WI38 (cell line): ENCODE data around the gene ARID1B.

Source experiments
- H3K4me3 ChIP-seq: 2 replicates; pipeline ENCODE4 v1.5.1; 2011; ENCODE audit warnings: low read depth, mild to moderate bottlenecking, control low read depth, low read length
- TF ChIP-seq, protein P1 (sequence below): IDR thresholded peaks from 2 replicates; pipeline ENCODE4 v1.5.1; 2012; ENCODE audit warnings: low read depth, mild to moderate bottlenecking, control low read depth, low read length

The ARID1B gene

DNA sequence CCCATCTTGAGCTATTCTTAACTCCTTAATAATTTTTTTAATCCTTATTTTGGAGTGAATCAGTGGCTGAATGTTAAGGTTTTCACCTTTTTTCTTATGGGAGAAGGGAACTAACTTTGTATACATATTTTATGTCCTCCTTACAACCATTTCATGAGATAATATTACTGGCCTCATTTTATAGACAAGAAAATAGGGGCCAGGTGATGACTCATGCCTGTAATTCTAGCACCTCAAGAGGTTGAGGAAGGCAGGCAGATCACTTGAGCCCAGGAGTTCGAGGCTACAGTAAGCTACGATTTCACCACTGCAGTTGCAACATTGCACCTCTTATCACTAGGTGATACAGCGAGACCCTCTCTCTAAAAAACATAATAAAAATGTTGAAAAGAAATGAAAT, 417.5 kb downstream of the ARID1B start:
- H3K4me3 ChIP-seq, result no peak overlapping the region
- TF ChIP-seq, protein P1, sequence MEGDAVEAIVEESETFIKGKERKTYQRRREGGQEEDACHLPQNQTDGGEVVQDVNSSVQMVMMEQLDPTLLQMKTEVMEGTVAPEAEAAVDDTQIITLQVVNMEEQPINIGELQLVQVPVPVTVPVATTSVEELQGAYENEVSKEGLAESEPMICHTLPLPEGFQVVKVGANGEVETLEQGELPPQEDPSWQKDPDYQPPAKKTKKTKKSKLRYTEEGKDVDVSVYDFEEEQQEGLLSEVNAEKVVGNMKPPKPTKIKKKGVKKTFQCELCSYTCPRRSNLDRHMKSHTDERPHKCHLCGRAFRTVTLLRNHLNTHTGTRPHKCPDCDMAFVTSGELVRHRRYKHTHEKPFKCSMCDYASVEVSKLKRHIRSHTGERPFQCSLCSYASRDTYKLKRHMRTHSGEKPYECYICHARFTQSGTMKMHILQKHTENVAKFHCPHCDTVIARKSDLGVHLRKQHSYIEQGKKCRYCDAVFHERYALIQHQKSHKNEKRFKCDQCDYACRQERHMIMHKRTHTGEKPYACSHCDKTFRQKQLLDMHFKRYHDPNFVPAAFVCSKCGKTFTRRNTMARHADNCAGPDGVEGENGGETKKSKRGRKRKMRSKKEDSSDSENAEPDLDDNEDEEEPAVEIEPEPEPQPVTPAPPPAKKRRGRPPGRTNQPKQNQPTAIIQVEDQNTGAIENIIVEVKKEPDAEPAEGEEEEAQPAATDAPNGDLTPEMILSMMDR, result no peak

DNA sequence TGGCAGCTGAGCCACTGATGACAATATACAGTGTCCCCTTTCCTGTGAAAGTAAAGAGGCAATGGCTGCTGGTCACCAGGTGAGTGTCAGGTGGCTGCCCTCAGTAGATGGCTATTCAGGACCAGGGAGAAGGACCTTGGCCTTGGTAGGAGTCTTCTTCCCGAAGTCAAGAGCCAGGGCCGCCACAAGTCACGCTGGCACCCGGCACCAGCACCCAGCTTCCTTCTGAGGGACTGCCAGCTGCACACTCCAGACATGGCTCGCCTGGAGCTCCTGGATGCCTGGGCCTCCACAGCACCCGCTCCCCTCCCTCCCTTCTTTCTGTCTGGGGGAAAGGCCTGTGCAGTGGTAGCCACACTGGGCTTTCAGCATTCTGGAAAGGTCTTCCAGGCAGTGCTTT, 419.2 kb downstream of the ARID1B start:
- TF ChIP-seq, protein P1, result no peak

DNA sequence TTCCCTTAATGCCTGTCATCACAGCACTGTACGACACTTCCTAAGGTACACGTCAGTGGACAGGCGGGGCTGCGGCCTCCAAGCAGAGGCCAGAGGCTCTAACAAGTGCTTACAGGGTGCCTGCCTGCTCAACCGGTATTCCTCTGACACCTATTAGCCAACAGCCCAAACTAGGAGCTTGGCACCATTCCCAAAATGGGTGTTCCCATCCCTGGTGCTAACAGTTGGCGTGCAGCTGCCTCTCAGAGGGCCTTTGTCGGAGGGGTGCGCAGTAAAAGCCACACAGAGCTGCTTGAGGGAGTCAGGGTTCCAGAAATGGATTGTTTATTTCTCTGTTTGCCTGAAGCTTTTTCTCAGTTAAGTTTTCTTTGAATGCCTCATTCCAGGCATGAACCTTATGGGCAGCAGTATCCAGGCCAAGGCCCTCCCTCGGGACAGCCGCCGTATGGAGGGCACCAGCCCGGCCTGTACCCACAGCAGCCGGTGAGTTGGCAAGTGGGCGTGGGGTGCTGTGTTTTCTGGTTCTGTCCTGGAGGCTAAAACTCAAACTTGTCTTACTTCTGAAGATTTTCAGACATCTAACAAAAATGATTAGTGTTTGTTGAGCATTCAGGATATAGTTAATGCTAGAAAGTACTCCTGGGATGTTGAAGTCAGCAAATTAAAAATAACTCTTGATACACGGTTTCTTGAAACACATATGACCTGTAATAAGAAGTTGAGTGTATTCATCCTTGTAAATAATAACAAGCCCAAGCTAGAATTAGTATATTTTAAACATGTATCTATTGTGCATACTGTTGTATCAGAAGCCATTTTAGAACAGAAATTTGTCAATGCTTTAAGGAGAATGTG, 421.5 kb downstream of the ARID1B start:
- TF ChIP-seq, protein P1, result no peak
- H3K4me3 ChIP-seq, result no peak overlapping the region

More for the DNA sequence above, 419.2 kb downstream of the ARID1B start:
- no peak overlapping the region for H3K4me3 ChIP-seq

DNA sequence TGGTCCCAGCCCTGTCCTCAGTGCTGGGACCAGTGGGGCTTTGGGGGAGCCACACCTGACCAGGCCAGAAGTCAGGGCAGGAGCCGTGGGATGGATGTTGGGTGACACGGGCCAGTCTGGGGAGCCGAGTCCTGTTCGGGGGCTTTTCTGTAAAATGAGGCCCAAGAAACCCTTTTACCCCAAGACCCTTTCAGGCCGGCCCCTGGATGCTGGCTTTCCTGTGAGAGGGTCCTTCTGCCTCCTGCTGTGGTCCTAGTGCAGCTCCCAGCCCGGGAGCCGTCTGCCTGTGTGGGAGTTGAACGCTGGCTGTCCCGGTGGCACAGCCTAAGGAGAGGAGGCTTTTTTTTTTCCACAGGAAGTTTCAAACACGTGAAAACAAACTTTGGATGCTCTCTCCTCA, 422.9 kb downstream of the ARID1B start:
- TF ChIP-seq, protein P1, result no peak

DNA sequence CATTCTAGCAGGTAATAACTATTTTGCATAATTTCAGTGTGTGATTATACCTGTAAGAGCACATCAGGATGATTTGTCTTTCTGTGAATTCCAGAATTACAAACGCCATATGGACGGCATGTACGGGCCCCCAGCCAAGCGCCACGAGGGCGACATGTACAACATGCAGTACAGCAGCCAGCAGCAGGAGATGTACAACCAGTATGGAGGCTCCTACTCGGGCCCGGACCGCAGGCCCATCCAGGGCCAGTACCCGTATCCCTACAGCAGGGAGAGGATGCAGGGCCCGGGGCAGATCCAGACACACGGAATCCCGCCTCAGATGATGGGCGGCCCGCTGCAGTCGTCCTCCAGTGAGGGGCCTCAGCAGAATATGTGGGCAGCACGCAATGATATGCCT, 423.4 kb downstream of the ARID1B start:
- TF ChIP-seq, protein P1, result no peak
- no peak overlapping the region for H3K4me3 ChIP-seq

More for the DNA sequence above, 422.9 kb downstream of the ARID1B start:
- H3K4me3 ChIP-seq, result no peak overlapping the region

DNA sequence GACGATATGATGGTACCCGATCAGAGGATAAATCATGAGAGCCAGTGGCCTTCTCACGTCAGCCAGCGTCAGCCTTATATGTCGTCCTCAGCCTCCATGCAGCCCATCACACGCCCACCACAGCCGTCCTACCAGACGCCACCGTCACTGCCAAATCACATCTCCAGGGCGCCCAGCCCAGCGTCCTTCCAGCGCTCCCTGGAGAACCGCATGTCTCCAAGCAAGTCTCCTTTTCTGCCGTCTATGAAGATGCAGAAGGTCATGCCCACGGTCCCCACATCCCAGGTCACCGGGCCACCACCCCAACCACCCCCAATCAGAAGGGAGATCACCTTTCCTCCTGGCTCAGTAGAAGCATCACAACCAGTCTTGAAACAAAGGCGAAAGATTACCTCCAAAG, 423.9 kb downstream of the ARID1B start:
- TF ChIP-seq, protein P1, result no peak
- H3K4me3 ChIP-seq, result no peak overlapping the region

DNA sequence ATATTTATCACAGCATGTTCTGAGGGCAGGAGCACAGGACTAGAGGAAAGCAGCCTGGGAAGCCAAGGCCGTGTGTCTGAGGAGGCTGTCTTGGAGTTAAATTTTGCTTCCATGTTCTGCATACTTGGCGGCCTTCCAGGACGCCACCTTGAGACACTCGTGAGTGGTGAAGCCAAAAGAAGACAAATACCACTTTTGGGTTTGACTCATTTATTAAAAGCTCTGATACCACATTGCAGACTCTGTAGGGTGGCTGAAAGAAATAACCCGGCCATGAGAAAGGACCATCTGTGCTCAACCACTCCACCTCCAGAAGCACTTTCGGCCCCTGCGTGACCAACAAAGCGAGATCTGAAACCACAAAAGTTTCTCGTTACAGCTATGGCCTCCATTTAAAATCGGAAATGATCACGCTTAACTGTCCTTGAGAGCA, 426.1 kb downstream of the ARID1B start:
- no peak overlapping the region for H3K4me3 ChIP-seq
- TF ChIP-seq, protein P1, result no peak
